ENCODE data around the gene ZBED4. TPM values are rescaled to one million over a fixed set of nuclear protein-coding genes. Genes with fewer than 3 reads are reported as not detected.

ZBED4 gene
- total RNA-seq, 1 donor from 2014 or later, result 17.3 TPM

GRCh38 chr22:49856766-49857618 is 3.3 kb downstream of the ZBED4 start:
- Mint-ChIP-seq H3K9me3 (ENCODE audit: unreplicated experiment) (no peaks in the 10 kb centered on the region), H3K4me3 (ENCODE audit: unreplicated experiment) (no peak overlapping the region), H3K27me3 (ENCODE audit: unreplicated experiment) (no peaks in the 10 kb centered on the region), H3K4me1 (ENCODE audit: unreplicated experiment) (peaks cover 25% of the 10 kb centered on the region), H3K27ac (ENCODE audit: unreplicated experiment) (no peak overlapping the region), H3K36me3 (ENCODE audit: unreplicated experiment) (no peaks in the 10 kb centered on the region)
- TF ChIP-seq CTCF (IDR thresholded peaks at IDR 0.05), result no peak
- DNase-seq (ENCODE audit: extremely low spot score, unreplicated experiment), result no peak

GRCh38 chr22:49858827-49859226 is 5.2 kb downstream of the ZBED4 start:
- Mint-ChIP-seq H3K4me1 (ENCODE audit: unreplicated experiment) (peaks cover 19% of the 10 kb centered on the region), H3K4me3 (ENCODE audit: unreplicated experiment) (no peak overlapping the region), H3K36me3 (ENCODE audit: unreplicated experiment) (no peaks in the 10 kb centered on the region), H3K27ac (ENCODE audit: unreplicated experiment) (no peak overlapping the region), H3K9me3 (ENCODE audit: unreplicated experiment) (no peaks in the 10 kb centered on the region), H3K27me3 (ENCODE audit: unreplicated experiment) (no peaks in the 10 kb centered on the region)
- TF ChIP-seq CTCF (IDR thresholded peaks at IDR 0.05), result no peak
- no peak for DNase-seq (ENCODE audit: extremely low spot score, unreplicated experiment)

- H3K9me3 Mint-ChIP-seq (ENCODE audit: unreplicated experiment), result peaks cover 14% of the 10 kb centered on the region
- H3K4me1 Mint-ChIP-seq (ENCODE audit: unreplicated experiment), result peaks cover 2% of the 10 kb centered on the region
- DNase-seq (ENCODE audit: extremely low spot score, unreplicated experiment), result no peak
- H3K27ac Mint-ChIP-seq (ENCODE audit: unreplicated experiment), result no peak overlapping the region
- peaks cover 13% of the 10 kb centered on the region for H3K36me3 Mint-ChIP-seq (ENCODE audit: unreplicated experiment)
- TF ChIP-seq CTCF (IDR thresholded peaks at IDR 0.05), result no peak
- H3K27me3 Mint-ChIP-seq (ENCODE audit: unreplicated experiment), result no peaks in the 10 kb centered on the region
- H3K4me3 Mint-ChIP-seq (ENCODE audit: unreplicated experiment), result no peak overlapping the region
Measured at GRCh38 chr22:49861642-49862495, 8.2 kb downstream of the ZBED4 start.

GRCh38 chr22:49862496-49862776 is 8.8 kb downstream of the ZBED4 start:
- no peak for DNase-seq (ENCODE audit: extremely low spot score, unreplicated experiment)
- Mint-ChIP-seq H3K27ac (ENCODE audit: unreplicated experiment) (no peak overlapping the region), H3K4me1 (ENCODE audit: unreplicated experiment) (peaks cover 2% of the 10 kb centered on the region), H3K4me3 (ENCODE audit: unreplicated experiment) (no peak overlapping the region), H3K9me3 (ENCODE audit: unreplicated experiment) (peaks cover 20% of the 10 kb centered on the region), H3K36me3 (ENCODE audit: unreplicated experiment) (peaks cover 18% of the 10 kb centered on the region), H3K27me3 (ENCODE audit: unreplicated experiment) (no peaks in the 10 kb centered on the region)
- no peak for TF ChIP-seq CTCF (IDR thresholded peaks at IDR 0.05)

- Mint-ChIP-seq H3K4me3 (ENCODE audit: unreplicated experiment) (no peak overlapping the region), H3K9me3 (ENCODE audit: unreplicated experiment) (peaks cover 21% of the 10 kb centered on the region), H3K27me3 (ENCODE audit: unreplicated experiment) (no peaks in the 10 kb centered on the region), H3K36me3 (ENCODE audit: unreplicated experiment) (peaks cover 28% of the 10 kb centered on the region), H3K27ac (ENCODE audit: unreplicated experiment) (no peak overlapping the region), H3K4me1 (ENCODE audit: unreplicated experiment) (peaks cover 2% of the 10 kb centered on the region)
- TF ChIP-seq CTCF (IDR thresholded peaks at IDR 0.05), result no peak
- DNase-seq (ENCODE audit: extremely low spot score, unreplicated experiment), result no peak
Measured at GRCh38 chr22:49863931-49864330, 10.3 kb downstream of the ZBED4 start.
